Spleen (tissue), 11 donors: ENCODE data around the gene LRRTM4. TPM values are rescaled to one million over a fixed set of nuclear protein-coding genes. Genes with fewer than 3 reads are reported as not detected.

ENCODE experiments used
- DNase-seq: peaks from one replicate; pipeline ENCODE4 v3.0.0-alpha.2; 2020
- H3K27ac ChIP-seq, 8 donors: fragments of 200-600 bp; sonication (generic) in 7 of 8; 1 replicate in 4 of 8; 2 replicates in 4 of 8; pipeline versions ENCODE4 v1.5.0 to v1.8.0; 2016 to 2021; ENCODE audit warnings: inconsistent platforms in 4 of 8, mild to moderate bottlenecking in 4 of 8, moderate library complexity in 1 of 8
- H3K27me3 ChIP-seq, 7 donors: fragments of 200-600 bp; sonication (generic) in 6 of 7; replicated peaks in 1 of 7; 1 replicate in 4 of 7; 2 replicates in 3 of 7; pipeline versions ENCODE4 v1.5.0 to v1.8.0; 2016 to 2021; ENCODE audit warnings: inconsistent platforms in 3 of 7, mild to moderate bottlenecking in 1 of 7
- H3K36me3 ChIP-seq, 6 donors: fragments of 200-600 bp; sonication (generic) in 5 of 6; 1 replicate in 4 of 6; 2 replicates in 2 of 6; pipeline versions ENCODE4 v1.5.0 to v1.8.0; 2016 to 2021; ENCODE audit warnings: inconsistent platforms in 2 of 6
- H3K4me1 ChIP-seq, 6 donors: fragments of 200-600 bp; sonication (generic) in 5 of 6; 1 replicate in 3 of 6; 2 replicates in 3 of 6; pipeline versions ENCODE4 v1.5.0 to v1.8.0; 2016 to 2021; ENCODE audit warnings: inconsistent platforms in 3 of 6
- H3K4me3 ChIP-seq, 8 donors: fragments of 200-600 bp; sonication (generic) in 7 of 8; 1 replicate in 4 of 8; 2 replicates in 4 of 8; pipeline versions ENCODE4 v1.5.0 to v1.8.0; 2016 to 2021; ENCODE audit warnings: inconsistent platforms in 4 of 8, mild to moderate bottlenecking in 4 of 8, moderate library complexity in 2 of 8
- H3K9me3 ChIP-seq, 8 donors: fragments of 200-600 bp; sonication (generic) in 7 of 8; 1 replicate in 4 of 8; 2 replicates in 4 of 8; pipeline versions ENCODE4 v1.5.0 to v1.8.0; 2016 to 2021; ENCODE audit warnings: inconsistent platforms in 4 of 8
- CTCF ChIP-seq, 11 experiments: fragments of 200-600 bp in 7 of 11; fragments of 450-650 bp in 4 of 11; sonication (generic) in 4 of 11; IDR thresholded peaks in 8 of 11; conservative IDR thresholded peaks in 3 of 11; 1 replicate in 7 of 11; 2 replicates in 4 of 11; pipeline versions ENCODE4 v1.4.0 to v1.8.0; 2016 to 2021; ENCODE audit warnings: antibody characterized with exemption in 11 of 11, inconsistent platforms in 4 of 11, mild to moderate bottlenecking in 1 of 11
- POLR2A ChIP-seq, 3 donors: fragments of 450-650 bp; IDR thresholded peaks; one replicate each; pipeline ENCODE4 v1.5.1; 2017; ENCODE audit warnings: antibody characterized with exemption in 3 of 3, mild to moderate bottlenecking in 1 of 3
- POLR2AphosphoS5 ChIP-seq, 3 donors: sonication (generic); formaldehyde crosslinking; IDR thresholded peaks; one replicate each; pipeline ENCODE4 v1.5.1; 2017; ENCODE audit warnings: antibody characterized with exemption in 3 of 3
- WGBS, 5 donors: extraction: QIAGEN DNeasy Blood & Tissue Kit in 3 of 5; methylation state at CpG; one replicate each; pipeline versions ENCODE4 v1.1.5 to v1.1.7; 2013 to 2018; 5-methylcytosine and 5-hydroxymethylcytosine counted together
- intact Hi-C: fragments of 100-400 bp; cut with DNase I; formaldehyde crosslinking; loops from one replicate; pipeline ENCODE4 v1.15.0; 2023; ENCODE audit warnings: low total_unique reads
- polyA plus RNA-seq, 3 donors: library from polyadenylated mRNA; stranded (reverse); fragments of 200-250 nt; gene quantifications; one replicate each; pipeline ENCODE4 v1.2.1, GENCODE V29; 2013
- total RNA-seq, 7 donors: library from RNA; depleted of rRNA in 3 of 7; stranded (reverse); fragments of >200 nt in 3 of 7; fragmentation: NEBNext Ultra II Directional in 4 of 7; extraction: Animal tissue kit (Norgen Biotek cat#: 25700) in 4 of 7; gene quantifications; one replicate each; pipeline versions ENCODE4 v1.1.0 to v1.2.1, GENCODE V29; 2016 to 2021
- donor health status: healthy with polysubstance abuse.
- donor health status: DM: no; HTN: no; CAD: no; lungs with moderate emphysema.
- donor health status: DM: no; HTN: no; CAD: no.
- donor health status: Bipolar disorder and iron deficiency.
- donor health status: healthy.
- donor health status: DM: no; HTN: no; CAD: no.
- donor health status: DM: yes; HTN: yes; CAD: no.

LRRTM4 gene
- total and polyA plus RNA-seq, 10 donors, result 0.03 to 0.33 (median 0.14) TPM; not detected in 5

- DNase-seq, result no peak
- TF ChIP-seq POLR2A (IDR thresholded peaks at IDR 0.05) (no peak), CTCF (IDR thresholded peaks at IDR 0.05 in 8 of 11, conservative IDR thresholded peaks at IDR 0.05 in 3 of 11) (no peak), POLR2AphosphoS5 (IDR thresholded peaks at IDR 0.05) (no peak)
- intact Hi-C loops, result no loop called here
- Histone ChIP-seq H3K4me1 (no peaks in the 10 kb centered on the region), H3K9me3 (peaks cover 0 to 5% (median 0%) of the 10 kb centered on the region in 8 donors), H3K27me3 (no peaks in the 10 kb centered on the region), H3K4me3 (no peak overlapping the region), H3K36me3 (no peaks in the 10 kb centered on the region), H3K27ac (no peak overlapping the region)
- WGBS, 5 donors, result 79 to 93% (median 86%) methylated on average over 2 of the region's 2 CpGs
Observed at GRCh38 chr2:77201755-77202154, 320.4 kb downstream of the LRRTM4 start.

GRCh38 chr2:77199411-77199810 lies 322.8 kb downstream of the LRRTM4 start:
- Histone ChIP-seq H3K27ac (no peak overlapping the region), H3K27me3 (no peaks in the 10 kb centered on the region), H3K4me1 (no peaks in the 10 kb centered on the region), H3K36me3 (no peaks in the 10 kb centered on the region), H3K9me3 (no peaks in the 10 kb centered on the region), H3K4me3 (no peak overlapping the region)
- TF ChIP-seq POLR2A (IDR thresholded peaks at IDR 0.05) (no peak), CTCF (IDR thresholded peaks at IDR 0.05 in 8 of 11, conservative IDR thresholded peaks at IDR 0.05 in 3 of 11) (no peak), POLR2AphosphoS5 (IDR thresholded peaks at IDR 0.05) (no peak)
- intact Hi-C loops, result no loop called here
- no peak for DNase-seq

GRCh38 chr2:77193858-77194448 lies 328.2 kb downstream of the LRRTM4 start:
- no peak for DNase-seq
- H3K27ac ChIP-seq, result no peak overlapping the region
- no peaks in the 10 kb centered on the region for H3K4me1 ChIP-seq
- no peak for TF ChIP-seq POLR2AphosphoS5 (IDR thresholded peaks at IDR 0.05)
- TF ChIP-seq CTCF (IDR thresholded peaks at IDR 0.05 in 8 of 11, conservative IDR thresholded peaks at IDR 0.05 in 3 of 11), result no peak
- TF ChIP-seq POLR2A (IDR thresholded peaks at IDR 0.05), result no peak
- 82 to 92% (median 86%) methylated on average over 4 of the region's 4 CpGs for WGBS, 5 donors
- no peaks in the 10 kb centered on the region for H3K27me3 ChIP-seq
- H3K36me3 ChIP-seq, result no peaks in the 10 kb centered on the region
- intact Hi-C loops, result no loop called here
- no peak overlapping the region for H3K4me3 ChIP-seq
- peaks cover 0 to 5% (median 0%) of the 10 kb centered on the region in 8 donors for H3K9me3 ChIP-seq

- Histone ChIP-seq H3K4me1 (no peaks in the 10 kb centered on the region), H3K36me3 (no peaks in the 10 kb centered on the region), H3K9me3 (peaks cover 0 to 13% (median 0%) of the 10 kb centered on the region in 8 donors), H3K27me3 (no peaks in the 10 kb centered on the region), H3K27ac (no peak overlapping the region), H3K4me3 (no peak overlapping the region)
- TF ChIP-seq POLR2AphosphoS5 (IDR thresholded peaks at IDR 0.05) (no peak), POLR2A (IDR thresholded peaks at IDR 0.05) (no peak)
- no peak for DNase-seq
- WGBS, 5 donors, result 76 to 85% (median 82%) methylated on average over 5 of the region's 5 CpGs
- intact Hi-C loops, result no loop called here
Observed at GRCh38 chr2:77192811-77193289, 329.3 kb downstream of the LRRTM4 start.
